Activated CD4-positive, alpha-beta memory T cell treated with anti-CD3 and anti-CD28 coated beads for 36 hours (primary cell): ENCODE results near the gene KLHL5. TPM values are rescaled to one million over a fixed set of nuclear protein-coding genes. Genes with fewer than 3 reads are reported as not detected.
A peak's percentile ranks its signal among the peaks of the same experiment; 100 is the strongest.
"Not testable (repeated sequence)": the region's sequence is repeated elsewhere in the genome, so short reads cannot be mapped to it uniquely, and the experiment has no call there.

Experiments used
- CTCF ChIA-PET: fragments of 350-600 bp; sonication (Branson Sonifier 250); formaldehyde crosslinking; loops from one replicate; lab custom pipeline; 2021; ENCODE audit warnings: antibody characterized with exemption, inconsistent platforms; lab: Charles Lee
- POLR2A ChIA-PET: fragments of 350-600 bp; sonication (Branson Sonifier 250); formaldehyde crosslinking; loops from one replicate; lab custom pipeline; 2021; ENCODE audit warnings: antibody characterized with exemption; lab: Charles Lee
- DNase-seq: peaks from one replicate; pipeline ENCODE4 v3.0.0-alpha.2; 2020
- H3K27ac Mint-ChIP-seq: one replicate; pipeline ENCODE4 v1.8.0; 2021; ENCODE audit warnings: mixed read lengths
- H3K27me3 Mint-ChIP-seq: one replicate; pipeline ENCODE4 v1.8.0; 2021; ENCODE audit warnings: mixed read lengths
- H3K36me3 Mint-ChIP-seq: one replicate; pipeline ENCODE4 v1.8.0; 2021; ENCODE audit warnings: mixed read lengths
- H3K4me1 Mint-ChIP-seq: one replicate; pipeline ENCODE4 v1.8.0; 2021; ENCODE audit warnings: low read depth, mixed read lengths
- H3K4me3 Mint-ChIP-seq: one replicate; pipeline ENCODE4 v1.8.0; 2021; ENCODE audit warnings: mild to moderate bottlenecking, mixed read lengths
- H3K9me3 Mint-ChIP-seq: one replicate; pipeline ENCODE4 v1.8.0; 2021; ENCODE audit warnings: mixed read lengths
- intact Hi-C: fragments of 100-400 bp; cut with micrococcal nuclease; formaldehyde crosslinking; loops from one replicate; pipeline ENCODE4 v1.15.1; 2023
- total RNA-seq, 2 experiments: library from RNA; stranded (reverse); gene quantifications; one replicate each; pipeline ENCODE4 v1.2.3, GENCODE V29; 2021

Gene KLHL5
- total RNA-seq, 2 experiments from 2014 or later, result 35.2 to 35.6 TPM

GRCh38 chr4:39031590-39032020, 30.4 kb upstream of the KLHL5 start:
- peak overlapping the region; percentile 87 for H3K27ac Mint-ChIP-seq
- peaks cover 10% of the 10 kb centered on the region for H3K36me3 Mint-ChIP-seq
- H3K4me3 Mint-ChIP-seq, result peak overlapping the region; percentile 78
- CTCF ChIA-PET, result interaction anchor here (1.0 to 1.2 kb wide), 2 partner anchors 12 to 129 kb away, joined by 3 to 5 read pairs; no protein-coding TSS in a partner anchor
- H3K4me1 Mint-ChIP-seq, result peaks cover 47% of the 10 kb centered on the region
- intact Hi-C loops, result loop anchor here (1.0 to 10.0 kb wide), 12 partner anchors 13 to 1173 kb away; partner anchors contain the start of genes TLR6 and WDR19
- not testable (repeated sequence) for H3K27me3 Mint-ChIP-seq, H3K9me3 Mint-ChIP-seq
- POLR2A ChIA-PET, result interaction anchor here (1.7 to 6.1 kb wide), 4 partner anchors 14 to 91 kb away, joined by 6 to 75 read pairs (median 6); no protein-coding TSS in a partner anchor
- DNase-seq, result peak; percentile 57

- Mint-ChIP-seq H3K9me3 (no peaks in the 10 kb centered on the region), H3K27ac (peak within 1 kb of the TSS; percentile 87)
Measured at GRCh38 chr4:39032218-39033085, 29.6 kb upstream of the KLHL5 start, which contains the start of gene TMEM156. Gene TMEM156 (minus strand): TSS chr4:39032409. CDS start chr4:39032313, 96 bp downstream.

GRCh38 chr4:39036172-39036571, 25.9 kb upstream of the KLHL5 start:
- POLR2A ChIA-PET, result no interaction called here
- Mint-ChIP-seq H3K27me3 (no peaks in the 10 kb centered on the region), H3K36me3 (no peaks in the 10 kb centered on the region), H3K27ac (no peak overlapping the region), H3K9me3 (no peaks in the 10 kb centered on the region), H3K4me1 (peaks cover 37% of the 10 kb centered on the region), H3K4me3 (no peak overlapping the region)
- intact Hi-C loops, result loop anchor here (10.0 kb wide), 2 partner anchors 511 to 1169 kb away; no protein-coding TSS in a partner anchor
- CTCF ChIA-PET, result no interaction called here
- no peak for DNase-seq

More at GRCh38 chr4:39032218-39033085, 29.6 kb upstream of the KLHL5 start, which contains the start of gene TMEM156:
- H3K4me1 Mint-ChIP-seq, result peaks cover 47% of the 10 kb centered on the region
- H3K36me3 Mint-ChIP-seq, result peaks cover 10% of the 10 kb centered on the region
- peak within 1 kb of the TSS; percentile 78 for H3K4me3 Mint-ChIP-seq
- intact Hi-C loops, result loop anchor here (1.0 to 10.0 kb wide), 13 partner anchors 12 to 1172 kb away; partner anchors contain the start of genes TLR6 and WDR19
- no peaks in the 10 kb centered on the region for H3K27me3 Mint-ChIP-seq
- ChIA-PET POLR2A (interaction anchor here (2.0 to 6.1 kb wide), 2 partner anchors 13 to 48 kb away, joined by 6 to 75 read pairs; no protein-coding TSS in a partner anchor), CTCF (no interaction called here)
- peak; percentile 71 for DNase-seq

- Mint-ChIP-seq H3K4me3 (no peak overlapping the region), H3K4me1 (peaks cover 38% of the 10 kb centered on the region), H3K27ac (no peak overlapping the region), H3K36me3 (no peaks in the 10 kb centered on the region), H3K9me3 (no peaks in the 10 kb centered on the region), H3K27me3 (no peaks in the 10 kb centered on the region)
- ChIA-PET CTCF (no interaction called here), POLR2A (no interaction called here)
- DNase-seq, result no peak
- intact Hi-C loops, result loop anchor here (10.0 kb wide), 2 partner anchors 513 to 1167 kb away; no protein-coding TSS in a partner anchor
Measured at GRCh38 chr4:39037491-39037825, 24.6 kb upstream of the KLHL5 start.

GRCh38 chr4:39037941-39038340, 24.1 kb upstream of the KLHL5 start:
- H3K4me1 Mint-ChIP-seq, result peaks cover 36% of the 10 kb centered on the region
- H3K4me3 Mint-ChIP-seq, result no peak overlapping the region
- no peaks in the 10 kb centered on the region for H3K9me3 Mint-ChIP-seq
- H3K27ac Mint-ChIP-seq, result no peak overlapping the region
- no peaks in the 10 kb centered on the region for H3K36me3 Mint-ChIP-seq
- ChIA-PET POLR2A (no interaction called here), CTCF (interaction anchor here (0.5 kb wide), 1 partner anchor 142 kb away, joined by 4 read pairs; no protein-coding TSS in a partner anchor)
- DNase-seq, result no peak
- no peaks in the 10 kb centered on the region for H3K27me3 Mint-ChIP-seq
- intact Hi-C loops, result loop anchor here (10.0 kb wide), 2 partner anchors 513 to 1167 kb away; no protein-coding TSS in a partner anchor

GRCh38 chr4:39039108-39039507, 22.9 kb upstream of the KLHL5 start:
- ChIA-PET CTCF (no interaction called here), POLR2A (no interaction called here)
- H3K36me3 Mint-ChIP-seq, result no peaks in the 10 kb centered on the region
- intact Hi-C loops, result loop anchor here (10.0 kb wide), 2 partner anchors 514 to 1166 kb away; no protein-coding TSS in a partner anchor
- no peak overlapping the region for H3K27ac Mint-ChIP-seq
- peaks cover 41% of the 10 kb centered on the region for H3K4me1 Mint-ChIP-seq
- no peaks in the 10 kb centered on the region for H3K9me3 Mint-ChIP-seq
- no peaks in the 10 kb centered on the region for H3K27me3 Mint-ChIP-seq
- H3K4me3 Mint-ChIP-seq, result no peak overlapping the region
- no peak for DNase-seq

- Mint-ChIP-seq H3K36me3 (peaks cover 6% of the 10 kb centered on the region), H3K4me3 (no peak overlapping the region), H3K27ac (no peak overlapping the region), H3K27me3 (no peaks in the 10 kb centered on the region), H3K4me1 (peaks cover 39% of the 10 kb centered on the region), H3K9me3 (no peaks in the 10 kb centered on the region)
- no peak for DNase-seq
- POLR2A ChIA-PET, result no interaction called here
- intact Hi-C loops, result loop anchor here (5.0 to 10.0 kb wide), 3 partner anchors 238 to 1250 kb away; partner anchors contain the start of genes KLF3 and TLR1
- CTCF ChIA-PET, result interaction anchor here (0.8 to 1.4 kb wide), 4 partner anchors 9 to 140 kb away, joined by 3 to 4 read pairs (median 4); no protein-coding TSS in a partner anchor
Measured at GRCh38 chr4:39042366-39042765, 19.7 kb upstream of the KLHL5 start.

GRCh38 chr4:39043058-39043860, 18.8 kb upstream of the KLHL5 start:
- Mint-ChIP-seq H3K27ac (peak overlapping the region; percentile 88), H3K9me3 (no peaks in the 10 kb centered on the region), H3K4me3 (peak overlapping the region; percentile 75), H3K4me1 (peaks cover 43% of the 10 kb centered on the region), H3K36me3 (peaks cover 11% of the 10 kb centered on the region), H3K27me3 (no peaks in the 10 kb centered on the region)
- CTCF ChIA-PET, result interaction anchor here (0.8 to 1.9 kb wide), 10 partner anchors 9 to 182 kb away, joined by 3 to 14 read pairs (median 4); no protein-coding TSS in a partner anchor
- POLR2A ChIA-PET, result interaction anchor here (1.1 to 4.9 kb wide), 6 partner anchors 11 to 154 kb away, joined by 3 to 75 read pairs (median 5); partner anchors contain the start of gene TMEM156
- DNase-seq, result no peak
- intact Hi-C loops, result loop anchor here (5.0 to 10.0 kb wide), 3 partner anchors 238 to 1249 kb away; partner anchors contain the start of genes KLF3 and TLR1

GRCh38 chr4:39043861-39044363, 18.1 kb upstream of the KLHL5 start:
- Mint-ChIP-seq H3K27me3 (no peaks in the 10 kb centered on the region), H3K36me3 (peaks cover 11% of the 10 kb centered on the region), H3K27ac (peak overlapping the region; percentile 88), H3K9me3 (no peaks in the 10 kb centered on the region), H3K4me3 (peak overlapping the region; percentile 75), H3K4me1 (peaks cover 48% of the 10 kb centered on the region)
- POLR2A ChIA-PET, result interaction anchor here (1.1 to 4.9 kb wide), 7 partner anchors 11 to 155 kb away, joined by 3 to 75 read pairs (median 5); partner anchors contain the start of gene TMEM156
- peak; percentile 52 for DNase-seq
- CTCF ChIA-PET, result interaction anchor here (0.8 to 1.9 kb wide), 10 partner anchors 9 to 183 kb away, joined by 3 to 14 read pairs (median 4); no protein-coding TSS in a partner anchor
- intact Hi-C loops, result loop anchor here (1.0 to 10.0 kb wide), 9 partner anchors 12 to 1248 kb away; partner anchors contain the start of genes KLF3, LIAS, TLR1 and TMEM156

- H3K27ac Mint-ChIP-seq, result peak overlapping the region; percentile 88
- ChIA-PET POLR2A (interaction anchor here (1.1 to 4.9 kb wide), 8 partner anchors 12 to 155 kb away, joined by 3 to 75 read pairs (median 5); partner anchors contain the start of gene TMEM156), CTCF (interaction anchor here (0.8 to 1.9 kb wide), 10 partner anchors 9 to 183 kb away, joined by 3 to 14 read pairs (median 4); no protein-coding TSS in a partner anchor)
- intact Hi-C loops, result loop anchor here (1.0 to 10.0 kb wide), 9 partner anchors 12 to 1248 kb away; partner anchors contain the start of genes KLF3, LIAS, TLR1 and TMEM156
- no peaks in the 10 kb centered on the region for H3K27me3 Mint-ChIP-seq
- DNase-seq, result peak; percentile 99
- H3K9me3 Mint-ChIP-seq, result no peaks in the 10 kb centered on the region
- peaks cover 50% of the 10 kb centered on the region for H3K4me1 Mint-ChIP-seq
- peak overlapping the region; percentile 75 for H3K4me3 Mint-ChIP-seq
- H3K36me3 Mint-ChIP-seq, result peaks cover 11% of the 10 kb centered on the region
Measured at GRCh38 chr4:39044364-39044955, 17.6 kb upstream of the KLHL5 start.
